Measurements from ENCODE around the gene HOXA11.

DNA sequence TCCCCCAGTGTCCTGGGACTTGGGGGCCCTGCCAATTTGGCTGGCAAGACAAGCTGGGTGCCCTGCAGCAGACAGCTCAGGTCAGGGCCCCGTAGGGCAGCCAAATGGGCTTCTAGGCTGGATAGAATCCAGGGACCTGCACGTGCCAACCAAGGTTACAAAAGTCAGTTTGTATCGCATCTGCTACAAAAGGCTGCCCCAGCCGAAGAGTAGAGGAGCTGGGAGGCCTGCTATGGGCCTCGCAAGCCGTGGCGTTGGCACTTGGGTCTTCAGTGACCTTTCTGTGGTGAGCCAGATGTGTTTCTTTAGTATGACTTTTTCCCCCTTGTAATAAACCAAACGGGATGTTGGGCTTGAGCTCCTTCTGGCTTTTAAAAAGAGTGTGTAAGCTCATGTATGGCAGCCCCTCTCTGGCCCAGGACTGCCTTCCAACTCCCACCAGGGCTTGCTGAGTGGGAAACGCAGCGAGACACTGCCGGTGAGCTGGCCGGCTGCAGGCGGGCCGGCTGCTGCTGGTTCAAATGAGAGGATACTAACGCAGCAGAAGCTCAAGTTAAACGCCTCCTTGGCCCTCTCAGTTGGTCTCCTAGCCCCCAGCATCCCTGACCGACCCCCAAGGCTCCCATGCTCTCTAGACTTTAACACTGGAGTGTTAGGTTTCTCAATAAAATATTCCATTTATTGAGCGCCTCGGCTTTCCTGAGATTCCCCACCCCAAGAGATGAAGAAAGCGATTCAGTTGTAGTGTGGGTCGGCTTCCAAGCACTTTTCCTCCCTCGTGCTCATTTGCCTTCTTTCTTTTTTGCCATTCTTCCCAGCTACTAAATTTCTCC is 7.9 kb downstream of the HOXA11 start:
- TF ChIP-seq POLR2A (IDR thresholded peaks at IDR 0.05; ENCODE audit: low read length) (no peak), GATA1 (IDR thresholded peaks at IDR 0.05; ENCODE audit: low read depth, low read length) (no peak)
